Loucy (cell line): Measurements from ENCODE around the gene PFDN4.

Experiments
- H2AFZ ChIP-seq: fragments of 200-600 bp; sonication (generic); 2 replicates; pipeline ENCODE4 v1.6.0; 2016; ENCODE audit warnings: antibody characterized with exemption, mild to moderate bottlenecking, low read length, moderate library complexity
- H3F3A ChIP-seq: fragments of 200-600 bp; 2 replicates; pipeline ENCODE4 v1.6.0; 2016; ENCODE audit warnings: antibody characterized with exemption, low read depth, mild to moderate bottlenecking
- H3K27me3 ChIP-seq: fragments of 200-600 bp; sonication (generic); 2 replicates; pipeline ENCODE4 v1.6.1; 2014; ENCODE audit warnings: low read length, mild to moderate bottlenecking; ENCODE audit not compliant: insufficient read depth, poor library complexity, severe bottlenecking
- H3K36me3 ChIP-seq: fragments of 200-600 bp; sonication (generic); 2 replicates; pipeline ENCODE4 v1.6.1; 2016; ENCODE audit warnings: low read length; ENCODE audit not compliant: insufficient read depth
- H3K4me1 ChIP-seq: fragments of 200-600 bp; sonication (generic); 2 replicates; pipeline ENCODE4 v1.5.1; 2014; ENCODE audit warnings: low read length, mild to moderate bottlenecking; ENCODE audit not compliant: insufficient read depth, poor library complexity, severe bottlenecking
- H3K4me2 ChIP-seq: fragments of 200-600 bp; sonication (generic); 2 replicates; pipeline ENCODE4 v1.6.0; 2014; ENCODE audit warnings: antibody characterized with exemption, low read length, low read depth, mild to moderate bottlenecking; ENCODE audit not compliant: poor library complexity, severe bottlenecking
- H3K4me3 ChIP-seq: fragments of 200-600 bp; sonication (generic); 2 replicates; pipeline ENCODE4 v1.5.1; 2014; ENCODE audit warnings: low read length, mild to moderate bottlenecking, mixed read lengths; ENCODE audit not compliant: poor library complexity, severe bottlenecking
- H3K79me2 ChIP-seq: fragments of 200-600 bp; sonication (generic); 2 replicates; pipeline ENCODE4 v1.6.1; 2014; ENCODE audit warnings: low read length; ENCODE audit not compliant: insufficient read depth
- H3K9ac ChIP-seq: fragments of 200-600 bp; sonication (generic); 2 replicates; pipeline ENCODE4 v1.6.0; 2014; ENCODE audit warnings: mild to moderate bottlenecking, low read depth, low read length, moderate library complexity; ENCODE audit not compliant: poor library complexity, severe bottlenecking
- H3K9me2 ChIP-seq: fragments of 200-600 bp; sonication (generic); replicated peaks from 2 replicates; pipeline ENCODE4 v1.6.1; 2016; ENCODE audit warnings: low read depth, low read length, mixed read lengths
- H3K9me3 ChIP-seq: fragments of 200-600 bp; sonication (generic); 2 replicates; pipeline ENCODE4 v1.6.1; 2014; ENCODE audit warnings: mild to moderate bottlenecking, antibody characterized with exemption, low read length, low read depth; ENCODE audit not compliant: insufficient read depth
- H4K20me1 ChIP-seq: fragments of 200-600 bp; sonication (generic); 2 replicates; pipeline ENCODE4 v1.6.0; 2014; ENCODE audit warnings: antibody characterized with exemption, low read length, mild to moderate bottlenecking; ENCODE audit not compliant: insufficient read depth, poor library complexity, severe bottlenecking
- CTCF ChIP-seq: fragments of 200-600 bp; sonication (generic); conservative IDR thresholded peaks from 2 replicates; pipeline ENCODE4 v1.5.1; 2014; ENCODE audit warnings: mild to moderate bottlenecking, antibody characterized with exemption, low read length
- EZH2phosphoT487 ChIP-seq: fragments of 200-600 bp; IDR thresholded peaks from 2 replicates; pipeline ENCODE4 v1.6.1; 2018; ENCODE audit warnings: antibody characterized with exemption, mild to moderate bottlenecking, moderate library complexity, borderline replicate concordance

Gene PFDN4

GRCh38 chr20:54184071-54184470 is 23.8 kb upstream of the PFDN4 start:
- H3K4me2 ChIP-seq: no peak overlapping the region
- no peak overlapping the region for H3K4me3 ChIP-seq
- no peaks in the 10 kb centered on the region for H3K9me2 ChIP-seq
- TF ChIP-seq EZH2phosphoT487: no peak
- TF ChIP-seq CTCF: no peak
- no peaks in the 10 kb centered on the region for H3K27me3 ChIP-seq
- no peaks in the 10 kb centered on the region for H3K79me2 ChIP-seq
- no peak overlapping the region for H2AFZ ChIP-seq
- no peaks in the 10 kb centered on the region for H3K4me1 ChIP-seq
- H3K9me3 ChIP-seq: no peaks in the 10 kb centered on the region
- no peaks in the 10 kb centered on the region for H3F3A ChIP-seq
- H4K20me1 ChIP-seq: no peaks in the 10 kb centered on the region
- H3K36me3 ChIP-seq: no peaks in the 10 kb centered on the region
- no peak overlapping the region for H3K9ac ChIP-seq

- no peaks in the 10 kb centered on the region for H4K20me1 ChIP-seq
- TF ChIP-seq EZH2phosphoT487 (no peak), CTCF (no peak)
- H3K4me3 ChIP-seq: no peak overlapping the region
- H2AFZ ChIP-seq: no peak overlapping the region
- H3K27me3 ChIP-seq: no peaks in the 10 kb centered on the region
- H3K36me3 ChIP-seq: no peaks in the 10 kb centered on the region
- no peaks in the 10 kb centered on the region for H3F3A ChIP-seq
- H3K79me2 ChIP-seq: no peaks in the 10 kb centered on the region
- no peaks in the 10 kb centered on the region for H3K9me2 ChIP-seq
- H3K9ac ChIP-seq: no peak overlapping the region
- no peak overlapping the region for H3K4me2 ChIP-seq
- H3K4me1 ChIP-seq: no peaks in the 10 kb centered on the region
- no peaks in the 10 kb centered on the region for H3K9me3 ChIP-seq
Measured at GRCh38 chr20:54184904-54185626, 22.8 kb upstream of the PFDN4 start.

GRCh38 chr20:54188132-54188849 is 19.6 kb upstream of the PFDN4 start:
- no peaks in the 10 kb centered on the region for H3K9me2 ChIP-seq
- no peaks in the 10 kb centered on the region for H3K79me2 ChIP-seq
- H3K4me3 ChIP-seq: no peak overlapping the region
- no peak overlapping the region for H3K9ac ChIP-seq
- no peaks in the 10 kb centered on the region for H3K27me3 ChIP-seq
- no peak overlapping the region for H3K4me2 ChIP-seq
- no peaks in the 10 kb centered on the region for H3K9me3 ChIP-seq
- H2AFZ ChIP-seq: no peak overlapping the region
- no peaks in the 10 kb centered on the region for H3F3A ChIP-seq
- H3K36me3 ChIP-seq: no peaks in the 10 kb centered on the region
- TF ChIP-seq EZH2phosphoT487 (no peak), CTCF (no peak)
- H3K4me1 ChIP-seq: peaks cover 4% of the 10 kb centered on the region
- H4K20me1 ChIP-seq: no peaks in the 10 kb centered on the region
